ENCODE data around the gene LTBP2. TPM values are rescaled to one million over a fixed set of nuclear protein-coding genes. Genes with fewer than 3 reads are reported as not detected.
A peak's percentile ranks its signal among the peaks of the same experiment; 100 is the strongest.

The LTBP2 gene
- total RNA-seq, 4 donors from 2014 or later: 19.8 to 51.9 (median 28.8) TPM

DNA sequence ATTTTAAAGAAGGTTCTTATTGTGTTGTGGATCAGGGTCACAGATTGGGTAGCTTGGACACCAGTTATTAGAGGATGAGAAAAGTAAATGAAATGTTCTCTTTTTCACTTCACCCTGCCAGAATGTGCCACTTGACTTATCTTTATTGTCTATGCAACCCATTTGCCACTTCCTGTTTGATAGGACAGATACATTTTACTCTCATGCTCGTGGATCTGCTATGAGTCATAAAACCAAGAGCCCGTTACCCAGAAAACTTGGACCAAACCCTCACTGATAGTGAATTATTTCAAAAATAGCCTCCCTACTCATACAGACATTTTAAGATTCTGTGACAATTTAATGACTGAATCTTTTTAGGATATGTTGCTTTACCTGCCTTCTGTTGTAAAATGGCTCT, 116.7 kb downstream of the LTBP2 start:
- in situ Hi-C loops (cut with MboI; ENCODE audit: low sequenced_read_pairs in 4 of 4) (loop anchor here in 1 of 4 donors (10.0 kb wide), 1 partner anchor 109 kb away; no protein-coding TSS in a partner anchor), intact Hi-C loops (cut with DNase I; ENCODE audit: low total_unique reads) (no loop called here)
- no peak overlapping the region for H3K27ac ChIP-seq
- H3K9me3 ChIP-seq: no peaks in the 10 kb centered on the region
- no peak for TF ChIP-seq POLR2A (IDR thresholded peaks at IDR 0.05)
- TF ChIP-seq, protein P1, sequence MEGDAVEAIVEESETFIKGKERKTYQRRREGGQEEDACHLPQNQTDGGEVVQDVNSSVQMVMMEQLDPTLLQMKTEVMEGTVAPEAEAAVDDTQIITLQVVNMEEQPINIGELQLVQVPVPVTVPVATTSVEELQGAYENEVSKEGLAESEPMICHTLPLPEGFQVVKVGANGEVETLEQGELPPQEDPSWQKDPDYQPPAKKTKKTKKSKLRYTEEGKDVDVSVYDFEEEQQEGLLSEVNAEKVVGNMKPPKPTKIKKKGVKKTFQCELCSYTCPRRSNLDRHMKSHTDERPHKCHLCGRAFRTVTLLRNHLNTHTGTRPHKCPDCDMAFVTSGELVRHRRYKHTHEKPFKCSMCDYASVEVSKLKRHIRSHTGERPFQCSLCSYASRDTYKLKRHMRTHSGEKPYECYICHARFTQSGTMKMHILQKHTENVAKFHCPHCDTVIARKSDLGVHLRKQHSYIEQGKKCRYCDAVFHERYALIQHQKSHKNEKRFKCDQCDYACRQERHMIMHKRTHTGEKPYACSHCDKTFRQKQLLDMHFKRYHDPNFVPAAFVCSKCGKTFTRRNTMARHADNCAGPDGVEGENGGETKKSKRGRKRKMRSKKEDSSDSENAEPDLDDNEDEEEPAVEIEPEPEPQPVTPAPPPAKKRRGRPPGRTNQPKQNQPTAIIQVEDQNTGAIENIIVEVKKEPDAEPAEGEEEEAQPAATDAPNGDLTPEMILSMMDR (IDR thresholded peaks at IDR 0.05 in 4 of 5, conservative IDR thresholded peaks at IDR 0.05 in 1 of 5): no peak
- ATAC-seq (no peak), DNase-seq (no peak)
- no peak overlapping the region for H3K4me3 ChIP-seq
- H3K4me1 ChIP-seq: peaks cover 18 to 22% of the 10 kb centered on the region in 2 donors
- H3K36me3 ChIP-seq: peaks cover 0 to 14% of the 10 kb centered on the region in 2 donors
- H3K27me3 ChIP-seq: no peaks in the 10 kb centered on the region

DNA sequence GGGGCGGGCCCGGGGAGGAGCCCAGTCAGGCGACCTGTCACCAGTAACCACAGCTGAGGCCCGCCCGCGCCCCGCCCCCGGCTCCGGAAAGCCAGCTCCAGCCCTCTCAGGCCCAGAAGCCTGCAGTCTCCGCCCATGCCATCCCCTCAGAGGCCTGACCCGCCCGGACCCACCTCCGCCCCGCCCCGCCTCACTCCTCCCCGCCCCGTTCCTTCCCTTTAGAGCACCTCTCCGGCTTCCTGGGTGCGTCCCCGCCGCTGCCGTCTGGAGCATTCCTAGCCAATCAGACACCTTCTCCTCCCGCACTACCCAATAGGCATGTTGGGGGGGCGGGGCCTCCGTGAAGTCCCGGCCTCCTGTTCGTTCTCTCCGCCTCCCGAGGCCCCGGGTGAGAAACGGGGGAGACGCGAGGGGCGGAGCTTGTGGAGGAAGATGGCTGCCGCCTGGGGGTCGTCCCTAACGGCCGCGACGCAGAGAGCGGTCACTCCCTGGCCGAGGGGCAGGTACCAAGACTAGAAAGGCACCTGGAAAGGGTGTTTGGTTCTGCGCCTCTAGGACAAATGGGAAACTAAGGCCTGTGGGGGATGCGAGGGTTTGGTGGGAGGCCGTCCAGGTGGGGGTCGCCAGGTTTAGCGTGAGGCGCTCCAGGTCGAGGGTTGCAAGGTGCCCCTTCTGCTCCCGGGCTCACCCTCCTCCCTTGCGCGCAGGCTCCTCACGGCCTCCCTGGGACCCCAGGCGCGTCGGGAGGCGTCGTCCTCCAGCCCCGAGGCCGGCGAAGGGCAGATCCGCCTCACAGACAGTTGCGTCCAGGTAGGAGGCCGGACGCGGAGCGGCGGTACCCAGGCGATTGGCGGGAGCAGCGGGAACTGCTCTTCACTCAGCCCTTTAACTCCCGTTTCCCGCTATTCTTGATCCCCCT, 118.4 kb downstream of the LTBP2 start, which contains the start of gene ISCA2:
ISCA2 (plus strand) TSS at position 423 of the 919 bp plus-strand sequence; CDS start at position 433, 10 bp downstream.
- Histone ChIP-seq H3K27ac (peak within 1 kb of the TSS; percentile 95 to 98 (median 96)), H3K27me3 (no peaks in the 10 kb centered on the region), H3K36me3 (peaks cover 0 to 14% of the 10 kb centered on the region in 2 donors), H3K4me3 (peak within 1 kb of the TSS; percentile 91 to 97 (median 94)), H3K9me3 (no peaks in the 10 kb centered on the region), H3K4me1 (peaks cover 22 to 24% of the 10 kb centered on the region in 2 donors)
- DNase-seq (peak; percentile 100), ATAC-seq (peak; percentile 94 to 95)
- peak; percentile 40 to 57 for TF ChIP-seq POLR2A (IDR thresholded peaks at IDR 0.05)
- TF ChIP-seq, protein P1 (IDR thresholded peaks at IDR 0.05 in 4 of 5, conservative IDR thresholded peaks at IDR 0.05 in 1 of 5): no peak
- intact Hi-C loops (cut with DNase I; ENCODE audit: low total_unique reads): loop anchor here (2.0 to 5.0 kb wide), 5 partner anchors 55 to 476 kb away; partner anchors contain the start of genes ALDH6A1, AREL1, BBOF1 and ENTPD5
- in situ Hi-C loops (cut with MboI; ENCODE audit: low sequenced_read_pairs in 4 of 4): loop anchor here in 1 of 4 donors (10.0 kb wide), 1 partner anchor 111 kb away; no protein-coding TSS in a partner anchor

DNA sequence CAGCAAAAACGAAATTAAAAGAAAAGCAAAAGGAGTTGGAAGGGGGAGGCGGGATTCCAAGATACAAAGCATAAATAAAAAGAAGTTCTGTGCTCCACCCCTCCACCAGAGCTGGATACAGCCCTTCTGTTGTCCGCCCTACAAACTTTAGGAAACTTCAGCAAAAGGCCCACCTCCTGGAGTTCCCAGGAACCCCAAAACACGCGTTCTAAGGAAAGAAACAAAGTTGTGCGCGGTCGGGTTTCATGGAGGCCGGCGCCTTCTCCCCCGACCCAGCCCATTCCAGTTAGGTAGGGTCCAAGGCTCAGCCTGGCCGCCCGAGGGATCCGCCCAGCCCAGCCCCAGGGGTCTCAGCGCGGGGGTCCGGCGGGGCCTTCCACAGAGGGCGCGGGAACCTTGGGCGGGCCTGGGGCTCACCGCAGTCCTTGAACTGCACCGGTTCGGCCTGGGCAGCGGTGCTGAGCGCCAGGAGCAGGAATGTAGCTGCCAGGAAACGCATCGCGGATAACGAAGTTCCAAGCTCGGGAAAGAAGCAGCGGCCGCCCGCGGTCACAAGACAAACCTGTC, 119.2 kb downstream of the LTBP2 start, which contains the start of gene NPC2:
NPC2 (minus strand) TSS at position 530 of the 567 bp plus-strand sequence; CDS start at position 499, 31 bp downstream.
- DNase-seq (no peak), ATAC-seq (peak; percentile 9 to 10)
- Histone ChIP-seq H3K27me3 (no peaks in the 10 kb centered on the region), H3K9me3 (no peaks in the 10 kb centered on the region), H3K4me3 (peak within 1 kb of the TSS; percentile 91 to 97 (median 94)), H3K4me1 (peaks cover 22 to 26% of the 10 kb centered on the region in 2 donors), H3K36me3 (peaks cover 0 to 14% of the 10 kb centered on the region in 2 donors), H3K27ac (peak within 1 kb of the TSS; percentile 95 to 98 (median 96))
- in situ Hi-C loops (cut with MboI; ENCODE audit: low sequenced_read_pairs in 4 of 4) (loop anchor here in 1 of 4 donors (10.0 kb wide), 1 partner anchor 112 kb away; no protein-coding TSS in a partner anchor), intact Hi-C loops (cut with DNase I; ENCODE audit: low total_unique reads) (loop anchor here (2.0 to 5.0 kb wide), 5 partner anchors 56 to 476 kb away; partner anchors contain the start of genes ALDH6A1, AREL1, BBOF1 and ENTPD5)
- peak; percentile 63 to 79 for TF ChIP-seq POLR2A (IDR thresholded peaks at IDR 0.05)
- TF ChIP-seq, protein P1 (IDR thresholded peaks at IDR 0.05 in 4 of 5, conservative IDR thresholded peaks at IDR 0.05 in 1 of 5): no peak

DNA sequence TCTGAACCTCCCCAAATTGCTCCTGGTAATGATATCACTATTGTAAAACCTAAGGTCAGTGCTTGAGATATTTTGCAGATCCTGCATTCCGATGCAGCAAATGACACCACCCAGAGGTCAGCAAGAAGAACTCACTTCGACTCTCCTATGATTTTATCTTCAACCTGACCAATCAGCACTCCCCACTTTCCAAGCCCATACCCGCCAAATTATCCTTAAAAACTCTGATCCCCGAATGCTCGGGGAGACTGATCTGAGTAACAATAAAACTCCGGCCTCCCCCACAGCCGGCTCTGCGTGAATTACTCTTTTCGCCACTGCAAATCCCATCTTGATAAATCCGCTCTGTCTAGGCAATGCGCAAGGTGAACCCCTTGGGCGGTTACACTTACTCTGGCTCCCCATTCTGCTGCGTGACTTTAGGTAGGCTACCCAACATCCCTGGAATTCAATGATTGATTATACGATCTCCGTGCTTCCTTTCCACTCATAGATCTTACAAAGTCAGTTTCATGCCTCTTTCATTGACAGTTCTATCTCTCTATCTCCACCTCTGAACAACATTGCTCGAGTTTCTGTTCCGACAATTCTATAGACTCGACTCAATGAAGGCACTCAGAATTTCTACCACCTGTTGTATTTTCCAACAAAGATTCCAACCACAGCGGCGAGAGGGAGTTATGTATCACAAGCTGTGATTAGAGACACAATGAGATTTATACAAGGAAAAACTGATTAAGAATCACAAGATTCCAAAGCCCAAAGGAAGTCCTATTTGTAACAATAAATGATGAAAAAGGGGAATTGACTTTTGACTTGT, 119.9 kb downstream of the LTBP2 start:
- H3K4me1 ChIP-seq: peaks cover 22 to 26% of the 10 kb centered on the region in 2 donors
- ATAC-seq (no peak), DNase-seq (no peak)
- intact Hi-C loops (cut with DNase I; ENCODE audit: low total_unique reads): loop anchor here (2.0 to 5.0 kb wide), 5 partner anchors 57 to 475 kb away; partner anchors contain the start of genes ALDH6A1, AREL1, BBOF1 and ENTPD5
- H3K36me3 ChIP-seq: peaks cover 0 to 14% of the 10 kb centered on the region in 2 donors
- in situ Hi-C loops (cut with MboI; ENCODE audit: low sequenced_read_pairs in 4 of 4): loop anchor here in 1 of 4 donors (10.0 kb wide), 1 partner anchor 113 kb away; no protein-coding TSS in a partner anchor
- peak overlapping the region; percentile 91 to 97 (median 94) for H3K4me3 ChIP-seq
- peak overlapping the region; percentile 91 to 97 (median 96) for H3K27ac ChIP-seq
- TF ChIP-seq POLR2A (IDR thresholded peaks at IDR 0.05): no peak
- TF ChIP-seq, protein P1 (IDR thresholded peaks at IDR 0.05 in 4 of 5, conservative IDR thresholded peaks at IDR 0.05 in 1 of 5): peak in 1 of 5 experiments; percentile 12
- no peaks in the 10 kb centered on the region for H3K27me3 ChIP-seq
- no peaks in the 10 kb centered on the region for H3K9me3 ChIP-seq
